AG04450 (cell line): ENCODE measurements around the gene FAM162A. TPM values are rescaled to one million over a fixed set of nuclear protein-coding genes. Genes with fewer than 3 reads are reported as not detected.
"Not testable (repeated sequence)": the region's sequence is repeated elsewhere in the genome, so short reads cannot be mapped to it uniquely, and the experiment has no call there.

Experiments used
- CTCF ChIA-PET: fragments of 300-600, 350-600 bp; formaldehyde crosslinking; extraction: SDS; loops from one replicate; lab custom pipeline; 2022; ENCODE audit warnings: antibody characterized with exemption, inconsistent platforms; lab: Charles Lee
- POLR2A ChIA-PET: fragments of 350-600 bp; formaldehyde crosslinking; extraction: SDS; loops from one replicate; lab custom pipeline; 2021; ENCODE audit warnings: antibody characterized with exemption, inconsistent platforms; lab: Yijun Ruan, JAX
- DNase-seq: peaks from one replicate; pipeline ENCODE4 v3.0.0-alpha.2; 2011; ENCODE audit warnings: low read depth, low spot score
- H3K27ac ChIP-seq: one replicate; pipeline ENCODE4 v1.5.1; 2012; ENCODE audit warnings: low read depth, low read length, control low read depth
- H3K27me3 ChIP-seq: one replicate; pipeline ENCODE4 v1.6.0; 2012; ENCODE audit warnings: low read length; ENCODE audit not compliant: control insufficient read depth, insufficient read depth
- H3K4me3 ChIP-seq: 2 replicates; pipeline ENCODE4 v1.5.1; 2011; ENCODE audit warnings: mild to moderate bottlenecking, low read depth, low read length, control low read depth
- H3K9me3 ChIP-seq: 2 replicates; pipeline ENCODE4 v1.5.1; 2012; ENCODE audit warnings: low read length; ENCODE audit not compliant: control insufficient read depth, insufficient read depth
- polyA plus RNA-seq: library from polyadenylated mRNA; depleted of rRNA; stranded (reverse); fragments of >200 nt; gene quantifications from 2 replicates; pipeline ENCODE4 v1.2.3, GENCODE V29; 2011
- TF ChIP-seq, protein P1 (sequence below): IDR thresholded peaks from 2 replicates; pipeline ENCODE4 v1.5.1; 2011; ENCODE audit warnings: low read depth, low read length, control low read depth, inconsistent platforms

The FAM162A gene
- polyA plus RNA-seq, 1 experiment, result 61.6 TPM

- Histone ChIP-seq H3K27me3 (no peaks in the 10 kb centered on the region), H3K27ac (no peak overlapping the region), H3K9me3 (no peaks in the 10 kb centered on the region), H3K4me3 (no peak overlapping the region)
- ChIA-PET CTCF (interaction anchor here (0.7 kb wide), 1 partner anchor 264 kb away, joined by 4 read pairs; no protein-coding TSS in a partner anchor), POLR2A (no interaction called here)
- no peak for DNase-seq
- TF ChIP-seq, protein P1, sequence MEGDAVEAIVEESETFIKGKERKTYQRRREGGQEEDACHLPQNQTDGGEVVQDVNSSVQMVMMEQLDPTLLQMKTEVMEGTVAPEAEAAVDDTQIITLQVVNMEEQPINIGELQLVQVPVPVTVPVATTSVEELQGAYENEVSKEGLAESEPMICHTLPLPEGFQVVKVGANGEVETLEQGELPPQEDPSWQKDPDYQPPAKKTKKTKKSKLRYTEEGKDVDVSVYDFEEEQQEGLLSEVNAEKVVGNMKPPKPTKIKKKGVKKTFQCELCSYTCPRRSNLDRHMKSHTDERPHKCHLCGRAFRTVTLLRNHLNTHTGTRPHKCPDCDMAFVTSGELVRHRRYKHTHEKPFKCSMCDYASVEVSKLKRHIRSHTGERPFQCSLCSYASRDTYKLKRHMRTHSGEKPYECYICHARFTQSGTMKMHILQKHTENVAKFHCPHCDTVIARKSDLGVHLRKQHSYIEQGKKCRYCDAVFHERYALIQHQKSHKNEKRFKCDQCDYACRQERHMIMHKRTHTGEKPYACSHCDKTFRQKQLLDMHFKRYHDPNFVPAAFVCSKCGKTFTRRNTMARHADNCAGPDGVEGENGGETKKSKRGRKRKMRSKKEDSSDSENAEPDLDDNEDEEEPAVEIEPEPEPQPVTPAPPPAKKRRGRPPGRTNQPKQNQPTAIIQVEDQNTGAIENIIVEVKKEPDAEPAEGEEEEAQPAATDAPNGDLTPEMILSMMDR, result no peak
These were observed 18.9 kb upstream of the FAM162A start for GRCh38 chr3:122365073-122365472.

DNA sequence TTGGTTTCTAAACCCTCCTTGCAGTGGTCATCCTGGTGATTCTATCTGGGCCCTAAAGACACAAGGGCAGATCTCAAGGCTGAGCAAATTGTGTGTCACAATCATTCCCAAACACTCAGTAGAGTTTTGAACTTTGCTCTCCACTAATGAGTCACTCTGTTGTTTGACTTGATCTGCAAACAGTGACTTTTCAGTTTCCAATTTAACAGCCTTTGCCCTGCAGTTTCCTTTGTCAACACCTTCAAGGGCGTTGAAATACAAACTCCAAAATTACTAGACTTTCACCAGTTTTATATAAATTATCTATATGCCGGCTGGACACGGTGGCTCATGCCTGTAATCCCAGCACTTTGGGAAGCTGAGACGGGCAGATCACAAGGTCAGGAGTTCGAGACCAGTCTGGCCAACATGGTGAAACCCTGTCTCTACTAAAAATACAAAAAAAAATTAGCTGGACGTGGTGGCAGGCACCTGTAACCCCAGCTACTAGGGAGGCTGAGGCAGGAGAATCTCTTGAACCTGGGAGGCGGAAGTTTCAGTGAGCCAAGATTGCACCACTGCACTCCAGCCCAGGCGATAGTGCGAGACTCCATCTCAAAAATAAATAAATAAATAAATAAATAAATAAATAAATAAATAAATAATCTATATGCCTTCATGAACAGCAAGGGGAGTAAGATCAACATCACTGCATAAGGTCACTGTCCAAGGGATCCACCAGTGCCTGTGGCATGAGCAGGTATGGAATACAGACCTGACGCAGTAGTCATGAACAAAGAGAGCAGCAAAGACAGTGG lies 18.2 kb upstream of the FAM162A start:
- not testable (repeated sequence) for H3K27ac ChIP-seq, H3K9me3 ChIP-seq, H3K27me3 ChIP-seq, H3K4me3 ChIP-seq, DNase-seq
- ChIA-PET POLR2A (interaction anchor here (0.6 kb wide), 1 partner anchor 719 kb away, joined by 4 read pairs; no protein-coding TSS in a partner anchor), CTCF (interaction anchor here (1.0 kb wide), 1 partner anchor 18 kb away, joined by 3 read pairs; the partner anchor contains the start of gene FAM162A)

DNA sequence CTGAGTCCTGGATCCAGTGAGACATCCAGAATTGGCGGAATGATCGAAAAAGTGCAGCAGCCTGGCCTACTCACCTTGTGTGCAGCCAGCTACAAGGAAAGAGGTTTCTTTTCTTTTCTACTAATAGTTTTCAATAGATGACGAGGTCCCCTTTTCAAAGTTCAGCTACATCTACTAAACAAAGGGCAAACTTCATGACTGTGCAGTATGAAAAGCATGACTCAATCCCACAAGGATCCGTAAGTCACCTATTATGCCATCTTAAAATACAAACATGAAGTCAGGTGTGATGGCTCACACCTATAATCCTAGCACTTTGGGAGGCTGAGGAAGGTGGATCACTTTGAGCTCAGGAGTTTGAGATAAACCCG lies 17.6 kb upstream of the FAM162A start:
- Histone ChIP-seq H3K9me3 (no peaks in the 10 kb centered on the region), H3K4me3 (no peak overlapping the region), H3K27me3 (no peaks in the 10 kb centered on the region), H3K27ac (no peak overlapping the region)
- TF ChIP-seq, protein P1, result no peak
- ChIA-PET CTCF (interaction anchor here (1.0 to 1.1 kb wide), 2 partner anchors 18 to 38 kb away, joined by 3 read pairs; partner anchors contain the start of gene FAM162A), POLR2A (interaction anchor here (0.6 kb wide), 1 partner anchor 719 kb away, joined by 4 read pairs; no protein-coding TSS in a partner anchor)
- no peak for DNase-seq

GRCh38 chr3:122374034-122374433 lies 9.9 kb upstream of the FAM162A start:
- CTCF ChIA-PET, result interaction anchor here (0.7 kb wide), 1 partner anchor 10 kb away, joined by 3 read pairs; the partner anchor contains the start of gene FAM162A
- H3K27me3 ChIP-seq, result no peaks in the 10 kb centered on the region
- TF ChIP-seq, protein P1, result no peak
- H3K27ac ChIP-seq, result no peak overlapping the region
- no peak overlapping the region for H3K4me3 ChIP-seq
- no peak for DNase-seq
- no peaks in the 10 kb centered on the region for H3K9me3 ChIP-seq
- POLR2A ChIA-PET, result no interaction called here

GRCh38 chr3:122377975-122378374 lies 6.0 kb upstream of the FAM162A start:
- no peak for DNase-seq
- H3K27me3 ChIP-seq, result no peaks in the 10 kb centered on the region
- H3K4me3 ChIP-seq, result no peak overlapping the region
- ChIA-PET POLR2A (no interaction called here), CTCF (interaction anchor here (1.7 kb wide), 1 partner anchor 15 kb away, joined by 4 read pairs; no protein-coding TSS in a partner anchor)
- H3K9me3 ChIP-seq, result no peaks in the 10 kb centered on the region
- no peak overlapping the region for H3K27ac ChIP-seq
- TF ChIP-seq, protein P1, result no peak
